Activated CD8-positive, alpha-beta T cell treated with anti-CD3 and anti-CD28 coated beads for 36 hours (primary cell): ENCODE measurements around the gene ESYT1. TPM values are rescaled to one million over a fixed set of nuclear protein-coding genes. Genes with fewer than 3 reads are reported as not detected.
A peak's percentile ranks its signal among the peaks of the same experiment; 100 is the strongest.

Source experiments
- ATAC-seq: fragments of 200-7000 bp; cut with Tn5 transposase; one replicate; pipeline ENCODE4 v1.10.0; 2021; ENCODE audit warnings: mild to moderate bottlenecking, moderate library complexity
- CTCF ChIA-PET: fragments of 350-600 bp; sonication (Branson Sonifier 250); formaldehyde crosslinking; loops from one replicate; lab custom pipeline; 2021; ENCODE audit warnings: antibody characterized with exemption; lab: Charles Lee
- POLR2A ChIA-PET: fragments of 350-600 bp; sonication (Branson Sonifier 250); formaldehyde crosslinking; loops from one replicate; lab custom pipeline; 2021; ENCODE audit warnings: antibody characterized with exemption; lab: Charles Lee
- DNase-seq: peaks from one replicate; pipeline ENCODE4 v3.0.0-alpha.2; 2020
- H3K27ac Mint-ChIP-seq: one replicate; pipeline ENCODE4 v1.8.0; 2021; ENCODE audit warnings: mild to moderate bottlenecking, mixed read lengths
- H3K27me3 Mint-ChIP-seq: one replicate; pipeline ENCODE4 v1.8.0; 2021; ENCODE audit warnings: mixed read lengths
- H3K36me3 Mint-ChIP-seq: one replicate; pipeline ENCODE4 v1.8.0; 2021; ENCODE audit warnings: low read depth, mixed read lengths
- H3K4me1 Mint-ChIP-seq: one replicate; pipeline ENCODE4 v1.8.0; 2021; ENCODE audit warnings: low read depth, mixed read lengths
- H3K4me3 Mint-ChIP-seq: one replicate; pipeline ENCODE4 v1.8.0; 2021; ENCODE audit warnings: mild to moderate bottlenecking, moderate library complexity, mixed read lengths
- H3K9me3 Mint-ChIP-seq: one replicate; pipeline ENCODE4 v1.8.0; 2021; ENCODE audit warnings: mixed read lengths
- intact Hi-C: fragments of 100-400 bp; cut with micrococcal nuclease; formaldehyde crosslinking; loops from one replicate; pipeline ENCODE4 v1.10.0; 2022
- total RNA-seq, 2 experiments: library from RNA; stranded (reverse); gene quantifications; one replicate each; pipeline ENCODE4 v1.2.3, GENCODE V29; 2021
- TF ChIP-seq, protein P1 (sequence below): fragments of 200-600 bp; IDR thresholded peaks from one replicate; pipeline ENCODE4 v1.8.0; 2022; ENCODE audit warnings: antibody characterized with exemption, mild to moderate bottlenecking

The ESYT1 gene
- total RNA-seq, 2 experiments from 2014 or later, result 154 to 160 TPM

- intact Hi-C loops, result loop anchor here (1.0 to 5.0 kb wide), 2 partner anchors 35 to 48 kb away; partner anchors contain the start of genes PA2G4, RPL41 and ZC3H10
- Mint-ChIP-seq H3K27ac (peak within 1 kb of the TSS; percentile 100), H3K4me3 (peak within 1 kb of the TSS; percentile 92), H3K4me1 (peaks cover 33% of the 10 kb centered on the region), H3K27me3 (no peaks in the 10 kb centered on the region), H3K9me3 (no peaks in the 10 kb centered on the region), H3K36me3 (peaks cover 9% of the 10 kb centered on the region)
- POLR2A ChIA-PET, result interaction anchor here (0.6 to 2.0 kb wide), 16 partner anchors 9 to 157 kb away, joined by 3 to 20 read pairs (median 4); partner anchors contain the start of genes ESYT1, RPL41, SMARCC2 and ZC3H10
- TF ChIP-seq, protein P1, sequence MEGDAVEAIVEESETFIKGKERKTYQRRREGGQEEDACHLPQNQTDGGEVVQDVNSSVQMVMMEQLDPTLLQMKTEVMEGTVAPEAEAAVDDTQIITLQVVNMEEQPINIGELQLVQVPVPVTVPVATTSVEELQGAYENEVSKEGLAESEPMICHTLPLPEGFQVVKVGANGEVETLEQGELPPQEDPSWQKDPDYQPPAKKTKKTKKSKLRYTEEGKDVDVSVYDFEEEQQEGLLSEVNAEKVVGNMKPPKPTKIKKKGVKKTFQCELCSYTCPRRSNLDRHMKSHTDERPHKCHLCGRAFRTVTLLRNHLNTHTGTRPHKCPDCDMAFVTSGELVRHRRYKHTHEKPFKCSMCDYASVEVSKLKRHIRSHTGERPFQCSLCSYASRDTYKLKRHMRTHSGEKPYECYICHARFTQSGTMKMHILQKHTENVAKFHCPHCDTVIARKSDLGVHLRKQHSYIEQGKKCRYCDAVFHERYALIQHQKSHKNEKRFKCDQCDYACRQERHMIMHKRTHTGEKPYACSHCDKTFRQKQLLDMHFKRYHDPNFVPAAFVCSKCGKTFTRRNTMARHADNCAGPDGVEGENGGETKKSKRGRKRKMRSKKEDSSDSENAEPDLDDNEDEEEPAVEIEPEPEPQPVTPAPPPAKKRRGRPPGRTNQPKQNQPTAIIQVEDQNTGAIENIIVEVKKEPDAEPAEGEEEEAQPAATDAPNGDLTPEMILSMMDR, result no peak
- CTCF ChIA-PET, result interaction anchor here (1.0 to 4.3 kb wide), 13 partner anchors 10 to 414 kb away, joined by 3 to 36 read pairs (median 5); partner anchors contain the start of genes ANKRD52, ESYT1, SMARCC2 and STAT2
- ATAC-seq (peak; percentile 88), DNase-seq (peak; percentile 98)
These were observed 24.2 kb downstream of the ESYT1 start, which contains the start of gene MYL6B for GRCh38 chr12:56152132-56152755. TSS of gene MYL6B (plus strand) at chr12:56152587. CDS start at chr12:56153919, 1,332 bp downstream.

DNA sequence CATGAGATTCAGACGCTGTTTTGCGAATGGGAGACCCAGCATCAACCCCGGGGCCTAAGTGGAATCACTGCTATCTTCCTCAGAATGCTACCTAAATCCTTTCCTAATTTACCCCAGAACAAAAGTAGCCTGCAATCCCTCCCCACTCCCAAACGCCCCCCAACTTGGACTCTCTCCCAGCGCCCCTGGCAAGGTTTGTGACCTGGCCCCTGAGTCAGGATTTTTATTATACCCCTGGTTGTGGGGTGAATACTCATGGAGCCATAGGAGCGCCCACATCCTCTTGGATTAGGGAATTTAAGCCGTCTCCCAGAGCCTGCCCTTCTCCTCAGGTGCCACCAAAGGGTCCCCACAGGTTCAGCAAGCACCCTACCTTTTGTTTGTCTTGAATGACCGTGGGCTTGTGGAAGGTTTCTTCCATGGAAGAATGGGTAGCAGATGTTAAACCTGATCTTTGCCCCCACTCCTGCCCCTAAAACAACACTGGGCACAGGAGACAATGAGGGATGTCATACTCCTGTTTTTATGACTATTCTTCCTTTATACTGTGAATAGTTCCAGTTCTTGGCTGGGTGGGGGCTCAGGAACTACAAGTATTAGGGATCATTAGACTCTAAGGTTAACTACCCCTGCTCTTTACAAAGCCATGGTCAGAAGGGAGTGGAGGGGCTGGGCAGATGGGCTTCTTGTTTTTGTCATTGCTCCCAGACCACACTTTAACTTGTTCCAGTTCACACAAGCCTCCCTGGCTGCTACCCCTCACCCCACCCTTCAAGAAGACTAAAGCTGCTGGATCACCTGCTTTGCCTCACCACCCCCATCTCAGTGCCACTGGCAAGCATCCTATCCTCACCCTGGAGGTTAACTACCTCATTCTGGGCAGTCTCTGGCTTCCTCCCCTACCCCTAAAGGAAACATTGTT lies 24.9 kb downstream of the ESYT1 start:
- Mint-ChIP-seq H3K36me3 (peaks cover 12% of the 10 kb centered on the region), H3K4me3 (peak overlapping the region; percentile 92), H3K9me3 (no peaks in the 10 kb centered on the region), H3K27ac (peak overlapping the region; percentile 100), H3K27me3 (no peaks in the 10 kb centered on the region), H3K4me1 (peaks cover 36% of the 10 kb centered on the region)
- ChIA-PET CTCF (interaction anchor here (3.1 kb wide), 1 partner anchor 37 kb away, joined by 14 read pairs; the partner anchor contains the start of gene SMARCC2), POLR2A (interaction anchor here (1.0 to 3.6 kb wide), 3 partner anchors 10 to 35 kb away, joined by 3 to 19 read pairs (median 12); partner anchors contain the start of genes RPL41 and ZC3H10)
- intact Hi-C loops, result loop anchor here (1.0 to 5.0 kb wide), 2 partner anchors 36 to 49 kb away; partner anchors contain the start of genes PA2G4, RPL41 and ZC3H10
- TF ChIP-seq, protein P1, result no peak
- ATAC-seq (no peak), DNase-seq (no peak)

- intact Hi-C loops, result loop anchor here (5.0 kb wide), 1 partner anchor 36 kb away; the partner anchor contains the start of genes RPL41 and ZC3H10
- Mint-ChIP-seq H3K4me1 (peaks cover 36% of the 10 kb centered on the region), H3K27ac (no peak overlapping the region), H3K36me3 (peaks cover 18% of the 10 kb centered on the region), H3K27me3 (no peaks in the 10 kb centered on the region), H3K9me3 (no peaks in the 10 kb centered on the region), H3K4me3 (peak overlapping the region; percentile 92)
- TF ChIP-seq, protein P1, result no peak
- no peak for DNase-seq
- no peak for ATAC-seq
- ChIA-PET POLR2A (interaction anchor here (0.9 to 3.6 kb wide), 4 partner anchors 9 to 36 kb away, joined by 3 to 19 read pairs (median 4); partner anchors contain the start of genes RPL41 and ZC3H10), CTCF (interaction anchor here (1.0 to 3.1 kb wide), 4 partner anchors 15 to 36 kb away, joined by 3 to 14 read pairs (median 6); partner anchors contain the start of genes SMARCC2 and ZC3H10)
These were observed 25.6 kb downstream of the ESYT1 start for GRCh38 chr12:56153678-56154065.

DNA sequence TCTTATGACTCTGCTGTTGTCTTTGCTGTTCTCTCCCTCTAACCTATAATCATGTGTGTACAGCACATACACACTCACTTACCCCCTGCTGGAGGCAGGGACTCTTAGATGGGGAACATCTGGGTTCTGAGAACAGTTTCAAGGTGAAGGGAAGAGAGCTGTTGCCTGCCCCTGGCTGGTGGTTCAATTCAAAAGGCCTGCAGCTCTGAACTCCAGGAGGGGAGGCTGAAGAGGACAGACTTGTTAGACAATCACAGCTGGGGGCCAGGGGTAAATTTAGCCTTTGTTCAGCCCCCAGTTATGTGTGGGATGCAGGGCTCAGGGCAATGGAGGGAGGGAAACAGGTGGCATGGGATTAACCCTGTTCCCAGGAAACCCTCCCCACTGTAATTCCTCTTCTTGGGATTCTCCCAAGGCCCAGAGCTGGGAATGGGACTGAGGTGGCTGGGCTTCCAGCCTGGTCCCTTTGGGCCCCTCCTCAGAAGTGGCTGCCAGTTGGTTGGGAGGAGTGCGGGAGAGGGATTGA lies 26.2 kb downstream of the ESYT1 start:
- no peak for ATAC-seq
- no peak for DNase-seq
- H3K9me3 Mint-ChIP-seq, result no peaks in the 10 kb centered on the region
- no peak overlapping the region for H3K4me3 Mint-ChIP-seq
- intact Hi-C loops, result loop anchor here (5.0 kb wide), 1 partner anchor 37 kb away; the partner anchor contains the start of genes RPL41 and ZC3H10
- no peak overlapping the region for H3K27ac Mint-ChIP-seq
- H3K27me3 Mint-ChIP-seq, result no peaks in the 10 kb centered on the region
- TF ChIP-seq, protein P1, result no peak
- CTCF ChIA-PET, result interaction anchor here (0.7 to 3.1 kb wide), 6 partner anchors 12 to 36 kb away, joined by 3 to 14 read pairs (median 6); partner anchors contain the start of genes SMARCC2 and ZC3H10
- peaks cover 36% of the 10 kb centered on the region for H3K4me1 Mint-ChIP-seq
- peaks cover 24% of the 10 kb centered on the region for H3K36me3 Mint-ChIP-seq
- POLR2A ChIA-PET, result interaction anchor here (0.9 to 3.6 kb wide), 7 partner anchors 9 to 50 kb away, joined by 3 to 19 read pairs (median 4); partner anchors contain the start of genes ESYT1, PA2G4, RPL41 and ZC3H10
